Esophagus muscularis mucosa (tissue), 4 donors: ENCODE measurements around the gene GLRX5. TPM values are rescaled to one million over a fixed set of nuclear protein-coding genes. Genes with fewer than 3 reads are reported as not detected.

Experiments used
- DNase-seq: peaks from one replicate; pipeline ENCODE4 v3.0.0-alpha.2; 2017; ENCODE audit errors: extremely low spot score
- H3K27ac ChIP-seq, 4 donors: fragments of 200-600 bp; sonication (generic); replicated peaks in 1 of 4; 1 replicate in 3 of 4; 2 replicates in 1 of 4; pipeline ENCODE4 v1.5.1; 2016 to 2019; ENCODE audit warnings: mild to moderate bottlenecking in 1 of 4
- H3K27me3 ChIP-seq, 4 donors: fragments of 200-600 bp; sonication (generic); one replicate each; pipeline versions ENCODE4 v1.5.1 to v1.6.0; 2016 to 2019
- H3K36me3 ChIP-seq, 4 donors: fragments of 200-600 bp; sonication (generic); one replicate each; pipeline ENCODE4 v1.5.1; 2016 to 2019
- H3K4me1 ChIP-seq, 4 donors: fragments of 200-600 bp; sonication (generic); one replicate each; pipeline ENCODE4 v1.5.1; 2016 to 2019
- H3K4me3 ChIP-seq, 4 donors: fragments of 200-600 bp; sonication (generic); 1 replicate in 2 of 4; 2 replicates in 2 of 4; pipeline ENCODE4 v1.5.1; 2016 to 2019; ENCODE audit warnings: mild to moderate bottlenecking in 4 of 4, moderate library complexity in 1 of 4
- H3K9me3 ChIP-seq, 4 donors: fragments of 200-600 bp; sonication (generic); 1 replicate in 3 of 4; 2 replicates in 1 of 4; pipeline ENCODE4 v1.5.1; 2016 to 2019
- EP300 ChIP-seq: sonication (generic); formaldehyde crosslinking; IDR thresholded peaks from one replicate; pipeline ENCODE4 v1.6.1; 2017; ENCODE audit warnings: antibody characterized with exemption
- POLR2A ChIP-seq: fragments of 450-650 bp; IDR thresholded peaks from one replicate; pipeline ENCODE4 v1.6.1; 2017; ENCODE audit warnings: antibody characterized with exemption, moderate library complexity, mild to moderate bottlenecking, low read depth
- POLR2AphosphoS5 ChIP-seq, 2 donors: sonication (generic); formaldehyde crosslinking; IDR thresholded peaks; one replicate each; pipeline ENCODE4 v1.6.1; 2017; ENCODE audit warnings: antibody characterized with exemption in 2 of 2
- WGBS: methylation state at CpG from one replicate; pipeline ENCODE4 v1.1.5; 2018; 5-methylcytosine and 5-hydroxymethylcytosine counted together
- intact Hi-C: fragments of 100-400 bp; cut with DNase I; formaldehyde crosslinking; loops from one replicate; pipeline ENCODE4 v1.15.1; 2023
- total RNA-seq, 4 donors: library from RNA; depleted of rRNA; stranded (reverse); fragments of >200 nt; gene quantifications; one replicate each; pipeline versions ENCODE4 v1.1.0 to v1.2.1, GENCODE V29; 2016
- TF ChIP-seq, protein P1 (sequence below), 3 experiments: fragments of 200-600 bp in 2 of 3; fragments of 450-650 bp in 1 of 3; sonication (generic) in 2 of 3; IDR thresholded peaks; one replicate each; pipeline ENCODE4 v1.5.1; 2017 to 2019; ENCODE audit warnings: antibody characterized with exemption in 3 of 3, mild to moderate bottlenecking in 2 of 3, moderate library complexity in 1 of 3

GLRX5 gene
- total RNA-seq, 4 donors from 2014 or later: 34.3 to 51.5 (median 43.5) TPM

DNA sequence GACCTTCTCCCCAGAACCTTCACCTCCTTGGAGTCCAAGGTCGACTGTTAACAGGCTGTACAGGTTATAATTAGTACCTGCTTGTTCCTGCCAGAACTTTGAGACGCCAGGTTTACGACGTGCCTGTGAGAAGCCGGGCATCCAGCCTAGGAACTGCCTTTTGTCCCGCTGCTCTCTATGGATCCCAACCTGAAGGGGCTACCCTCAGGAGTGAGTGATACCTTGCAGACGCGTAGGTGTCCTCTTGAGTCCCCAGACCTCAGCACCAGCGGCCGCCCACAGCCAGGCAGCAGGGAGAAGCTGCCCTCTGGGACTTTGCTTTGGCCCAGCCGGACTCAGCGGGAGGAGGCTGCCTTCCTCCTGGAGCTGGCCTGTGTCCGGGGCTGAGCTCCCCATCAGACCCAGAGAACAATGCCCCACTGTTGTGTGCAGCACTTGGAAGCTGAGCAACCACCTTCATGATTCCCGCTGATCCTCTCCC is 34.6 kb upstream of the GLRX5 start:
- 84% methylated on average over 13 of the region's 14 CpGs for WGBS
- Histone ChIP-seq H3K4me3 (no peak overlapping the region), H3K4me1 (peaks cover 48 to 96% (median 84%) of the 10 kb centered on the region in 4 donors), H3K27ac (peak overlapping the region in 2 of 4 donors; percentile 48 to 52), H3K9me3 (no peaks in the 10 kb centered on the region), H3K27me3 (peaks cover 0 to 9% (median 0%) of the 10 kb centered on the region in 4 donors), H3K36me3 (no peaks in the 10 kb centered on the region)
- TF ChIP-seq POLR2AphosphoS5 (IDR thresholded peaks at IDR 0.05): no peak
- TF ChIP-seq POLR2A: no peak
- TF ChIP-seq, protein P1, sequence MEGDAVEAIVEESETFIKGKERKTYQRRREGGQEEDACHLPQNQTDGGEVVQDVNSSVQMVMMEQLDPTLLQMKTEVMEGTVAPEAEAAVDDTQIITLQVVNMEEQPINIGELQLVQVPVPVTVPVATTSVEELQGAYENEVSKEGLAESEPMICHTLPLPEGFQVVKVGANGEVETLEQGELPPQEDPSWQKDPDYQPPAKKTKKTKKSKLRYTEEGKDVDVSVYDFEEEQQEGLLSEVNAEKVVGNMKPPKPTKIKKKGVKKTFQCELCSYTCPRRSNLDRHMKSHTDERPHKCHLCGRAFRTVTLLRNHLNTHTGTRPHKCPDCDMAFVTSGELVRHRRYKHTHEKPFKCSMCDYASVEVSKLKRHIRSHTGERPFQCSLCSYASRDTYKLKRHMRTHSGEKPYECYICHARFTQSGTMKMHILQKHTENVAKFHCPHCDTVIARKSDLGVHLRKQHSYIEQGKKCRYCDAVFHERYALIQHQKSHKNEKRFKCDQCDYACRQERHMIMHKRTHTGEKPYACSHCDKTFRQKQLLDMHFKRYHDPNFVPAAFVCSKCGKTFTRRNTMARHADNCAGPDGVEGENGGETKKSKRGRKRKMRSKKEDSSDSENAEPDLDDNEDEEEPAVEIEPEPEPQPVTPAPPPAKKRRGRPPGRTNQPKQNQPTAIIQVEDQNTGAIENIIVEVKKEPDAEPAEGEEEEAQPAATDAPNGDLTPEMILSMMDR (IDR thresholded peaks at IDR 0.05): no peak
- no peak for TF ChIP-seq EP300
- no peak for DNase-seq
- intact Hi-C loops: no loop called here

DNA sequence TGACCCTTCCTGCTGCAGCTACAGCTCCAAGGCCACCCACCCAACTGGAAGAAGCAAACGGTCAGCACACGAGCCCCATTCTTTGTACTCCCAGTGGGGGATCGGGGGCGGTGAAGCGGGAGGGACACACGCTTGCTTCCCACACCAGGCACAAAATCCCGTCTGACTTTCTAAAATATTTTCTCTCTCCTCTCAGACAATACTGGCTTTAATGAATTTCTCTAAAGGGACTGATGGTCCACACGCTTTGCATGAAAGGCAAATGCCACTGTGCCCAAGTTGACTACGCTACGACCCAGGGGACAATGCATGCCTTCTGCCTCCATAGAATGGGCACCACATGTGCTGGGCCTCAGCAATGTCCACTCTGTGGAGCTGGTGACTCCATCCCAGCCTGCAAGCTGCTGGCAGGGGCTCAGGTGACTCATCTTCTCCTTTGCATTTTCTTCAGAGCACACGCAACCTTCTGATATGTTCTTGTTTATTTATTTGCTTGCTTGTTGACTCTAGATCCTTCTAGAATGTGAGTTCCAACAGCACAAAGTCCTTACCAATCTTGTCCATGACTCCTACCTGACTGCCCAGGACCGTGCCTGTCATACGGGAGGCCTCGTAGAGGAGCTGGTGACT is 34.0 kb upstream of the GLRX5 start:
- intact Hi-C loops: no loop called here
- DNase-seq: no peak
- no peak overlapping the region for H3K4me3 ChIP-seq
- TF ChIP-seq POLR2AphosphoS5 (IDR thresholded peaks at IDR 0.05) (no peak), EP300 (no peak), POLR2A (no peak)
- TF ChIP-seq, protein P1 (IDR thresholded peaks at IDR 0.05): no peak
- no peaks in the 10 kb centered on the region for H3K36me3 ChIP-seq
- peaks cover 0 to 5% (median 0%) of the 10 kb centered on the region in 4 donors for H3K27me3 ChIP-seq
- H3K27ac ChIP-seq: peak overlapping the region; percentile 40 to 52 (median 48)
- H3K4me1 ChIP-seq: peaks cover 43 to 90% (median 79%) of the 10 kb centered on the region in 4 donors
- no peaks in the 10 kb centered on the region for H3K9me3 ChIP-seq
- 74% methylated on average over 10 of the region's 14 CpGs for WGBS

DNA sequence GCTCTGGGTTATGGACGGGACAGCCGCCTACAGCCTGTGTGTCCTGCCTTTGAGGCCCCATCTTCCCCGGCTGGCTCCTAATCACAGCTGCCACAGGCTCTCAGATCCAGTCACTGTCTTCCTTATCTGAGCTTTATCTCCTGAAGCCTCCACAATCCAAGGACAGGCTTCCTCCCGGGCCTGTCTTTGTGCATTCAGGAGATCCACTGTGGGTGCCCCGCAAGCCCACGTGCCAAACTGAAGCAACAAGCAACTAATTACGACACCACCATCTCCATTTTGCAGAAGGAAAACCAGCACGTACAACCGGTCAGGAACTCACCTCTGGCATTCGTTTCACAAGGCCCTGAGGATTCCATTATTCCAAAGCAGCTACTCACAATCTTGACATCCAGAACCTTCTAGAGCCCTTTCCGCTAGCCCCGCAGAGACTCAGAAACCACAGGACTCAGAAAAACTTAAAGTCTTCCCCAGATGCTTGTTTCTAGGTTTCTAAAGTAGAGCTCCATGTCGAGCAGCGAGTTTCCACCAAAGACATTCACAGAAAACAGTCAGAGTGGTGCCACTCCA is 32.4 kb upstream of the GLRX5 start:
- no peak overlapping the region for H3K27ac ChIP-seq
- no peak overlapping the region for H3K4me3 ChIP-seq

DNA sequence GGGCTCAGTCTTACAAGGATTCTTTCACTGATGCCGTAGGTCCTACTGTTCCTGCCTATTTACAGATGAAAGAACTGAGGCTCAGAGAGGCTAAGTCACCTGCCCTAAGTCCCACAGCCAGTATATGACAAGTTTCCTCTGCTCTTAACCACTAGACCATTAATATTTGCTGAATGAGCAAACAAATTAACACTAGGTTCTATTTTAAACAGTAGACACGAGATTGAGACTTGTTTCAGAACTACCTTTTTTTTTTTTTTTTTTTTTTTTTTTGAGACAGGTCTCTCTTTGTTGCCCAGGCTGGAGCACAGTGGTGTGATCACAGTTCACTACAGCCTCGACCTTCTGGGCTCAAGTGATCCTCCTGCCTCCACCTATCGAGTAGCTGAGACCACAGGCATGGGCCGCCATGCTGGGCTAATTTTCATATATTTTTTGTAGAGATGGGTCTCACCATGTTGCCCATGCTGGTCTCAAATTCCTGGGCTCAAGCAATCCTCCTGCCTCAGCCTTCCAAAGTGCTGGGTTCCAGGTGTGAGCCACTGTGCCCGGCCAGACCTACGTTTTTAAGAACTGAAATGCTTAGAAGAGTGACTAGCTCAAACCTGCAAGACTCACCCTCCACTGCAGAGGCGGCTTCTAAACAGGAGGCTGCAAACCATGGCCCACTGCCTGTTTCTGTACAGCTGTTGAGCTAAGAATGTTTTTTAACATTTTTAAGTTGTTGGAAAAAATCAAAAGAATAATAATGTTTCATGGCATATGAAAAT is 31.3 kb upstream of the GLRX5 start:
- H3K4me1 ChIP-seq: peaks cover 43 to 89% (median 79%) of the 10 kb centered on the region in 4 donors
- H3K27me3 ChIP-seq: peaks cover 0 to 14% (median 0%) of the 10 kb centered on the region in 4 donors
- H3K4me3 ChIP-seq: no peak overlapping the region
- no peaks in the 10 kb centered on the region for H3K9me3 ChIP-seq
- TF ChIP-seq EP300: no peak
- TF ChIP-seq POLR2A: no peak
- no peak for TF ChIP-seq POLR2AphosphoS5 (IDR thresholded peaks at IDR 0.05)
- TF ChIP-seq, protein P1 (IDR thresholded peaks at IDR 0.05): no peak
- H3K27ac ChIP-seq: no peak overlapping the region
- 90% methylated on average over 8 of the region's 8 CpGs for WGBS
- DNase-seq: no peak
- H3K36me3 ChIP-seq: peaks cover 0 to 3% (median 0%) of the 10 kb centered on the region in 4 donors
- intact Hi-C loops: no loop called here

More for the DNA sequence above, 32.4 kb upstream of the GLRX5 start:
- peaks cover 0 to 8% (median 0%) of the 10 kb centered on the region in 4 donors for H3K27me3 ChIP-seq
- peaks cover 38 to 89% (median 77%) of the 10 kb centered on the region in 4 donors for H3K4me1 ChIP-seq
- TF ChIP-seq POLR2AphosphoS5 (IDR thresholded peaks at IDR 0.05): no peak
- intact Hi-C loops: no loop called here
- no peaks in the 10 kb centered on the region for H3K9me3 ChIP-seq
- DNase-seq: no peak
- peaks cover 0 to 3% (median 0%) of the 10 kb centered on the region in 4 donors for H3K36me3 ChIP-seq
- WGBS: 90% methylated on average over 14 of the region's 14 CpGs
